GM18505 (cell line): ENCODE measurements around the gene ACYP1.

Source experiments
- ATAC-seq: cut with Tn5 transposase; IDR thresholded peaks from one replicate; pipeline ENCODE4 v1.9.1; 2021; ENCODE audit not compliant: unreplicated experiment
- POLR2A ChIP-seq: IDR thresholded peaks from 4 replicates; pipeline ENCODE4 v1.6.1; 2011; ENCODE audit warnings: borderline replicate concordance; ENCODE audit not compliant: insufficient read depth, insufficient read length; ENCODE audit errors: extremely low read depth

The ACYP1 gene

GRCh38 chr14:75060420-75060819 lies 3.4 kb downstream of the ACYP1 start:
- no peak for ATAC-seq
- TF ChIP-seq POLR2A = no peak

- no peak for TF ChIP-seq POLR2A
- ATAC-seq = no peak
Measured at GRCh38 chr14:75059642-75060041, 4.2 kb downstream of the ACYP1 start.

DNA sequence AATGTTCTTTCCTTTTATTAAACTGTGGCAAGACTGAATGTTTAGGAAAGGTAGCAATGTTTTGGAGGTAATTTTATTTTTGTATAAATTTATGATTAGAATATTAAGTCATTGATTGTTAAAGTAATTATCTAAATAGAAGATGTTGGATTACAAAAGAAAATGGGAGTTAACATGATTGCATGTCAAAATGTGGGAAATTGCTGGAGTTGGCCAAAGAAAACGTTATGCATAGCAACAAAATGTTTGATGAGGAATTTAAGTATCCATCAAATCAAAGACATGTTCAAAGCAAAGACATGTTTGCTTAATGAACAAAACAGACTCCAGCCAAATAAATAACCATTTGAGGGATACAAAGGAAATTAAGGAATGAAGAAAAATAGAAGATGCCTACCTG lies 9.4 kb downstream of the ACYP1 start:
- ATAC-seq = no peak
- no peak for TF ChIP-seq POLR2A

DNA sequence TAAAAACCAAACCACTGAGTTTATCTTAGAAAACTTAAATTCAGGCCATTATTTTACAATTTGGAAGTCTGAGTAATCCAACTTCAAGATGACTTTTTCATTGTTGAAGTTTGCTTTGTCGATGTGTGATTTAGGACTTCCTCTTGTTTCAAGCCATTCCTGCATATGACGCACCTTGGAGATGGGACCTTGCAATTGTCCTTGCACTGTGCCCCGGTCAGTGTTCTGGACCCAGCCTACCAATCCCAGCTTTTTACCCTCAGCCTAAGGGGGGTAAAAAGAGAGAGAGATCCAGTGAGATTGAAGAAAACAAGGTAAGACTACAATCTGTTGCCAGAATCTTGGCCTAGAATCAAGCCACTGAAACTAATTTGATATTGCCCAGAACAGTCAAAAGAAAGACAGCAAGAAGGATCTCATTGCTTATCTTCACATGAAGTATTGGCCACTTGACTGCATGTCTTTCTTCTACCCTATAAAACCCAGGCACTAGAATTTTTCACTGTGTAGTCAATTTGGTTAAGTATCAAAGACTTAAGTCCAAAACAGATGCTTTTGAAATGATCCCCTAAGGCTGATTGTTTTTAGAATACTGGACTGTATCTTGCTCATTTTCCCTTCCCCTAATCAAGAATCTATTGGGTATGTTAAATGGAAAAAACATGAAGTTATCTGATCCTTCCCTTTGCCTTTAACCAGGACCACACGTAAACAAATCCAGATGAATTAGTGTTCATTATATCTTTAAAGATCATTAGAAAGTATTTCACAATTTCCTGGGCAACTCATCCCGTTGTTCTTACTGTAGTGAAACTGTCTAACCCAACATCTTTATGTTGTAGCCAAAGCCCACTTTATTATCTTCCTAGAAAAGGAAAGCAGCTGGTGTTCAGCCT lies 10.2 kb downstream of the ACYP1 start:
- ATAC-seq = no peak

GRCh38 chr14:75051556-75051899 lies 12.3 kb downstream of the ACYP1 start:
- ATAC-seq = peak; percentile 3
- no peak for TF ChIP-seq POLR2A

More for the DNA sequence above, 10.2 kb downstream of the ACYP1 start:
- TF ChIP-seq POLR2A = no peak

DNA sequence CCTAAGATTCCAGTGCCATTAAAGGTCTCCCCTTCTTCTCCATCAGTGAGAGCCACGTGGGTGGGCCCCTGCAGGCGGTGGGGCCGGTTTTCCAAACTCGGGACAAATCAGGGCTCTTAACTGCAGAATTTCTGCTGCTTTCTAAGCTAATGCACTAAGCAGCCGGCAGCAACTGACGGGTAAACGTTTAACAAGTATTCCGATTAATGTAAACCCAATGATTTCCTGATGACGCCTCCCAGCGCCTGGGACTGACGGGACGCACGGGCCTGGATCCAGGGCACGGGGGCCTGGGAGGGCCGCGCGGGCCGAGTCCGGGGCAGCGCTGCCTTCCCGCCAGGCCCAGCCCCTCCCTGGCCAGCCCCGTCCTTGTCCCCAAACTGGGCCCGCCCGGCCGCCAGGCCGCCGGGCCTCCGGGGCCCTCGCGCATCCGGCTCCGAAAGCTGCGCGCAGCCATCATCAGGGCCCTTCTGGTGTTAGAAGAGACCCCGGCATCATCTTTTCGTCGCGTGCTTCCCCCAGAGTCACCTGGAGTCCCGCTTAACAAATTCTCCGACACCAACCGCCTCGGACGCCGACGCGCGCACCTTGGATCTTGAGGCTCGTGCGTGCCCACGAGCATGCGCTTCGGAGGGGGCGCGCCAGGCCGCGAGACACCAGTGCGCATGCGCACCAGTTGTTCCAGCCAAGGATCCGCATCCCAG lies 12.8 kb downstream of the ACYP1 start, which contains the start of gene MLH3:
TSS of gene MLH3 (minus strand) at position 616 of the 704 bp plus-strand sequence. CDS start 1,812 bp downstream, outside the sequence.
- TF ChIP-seq POLR2A = peak; percentile 75
- peak; percentile 68 for ATAC-seq

DNA sequence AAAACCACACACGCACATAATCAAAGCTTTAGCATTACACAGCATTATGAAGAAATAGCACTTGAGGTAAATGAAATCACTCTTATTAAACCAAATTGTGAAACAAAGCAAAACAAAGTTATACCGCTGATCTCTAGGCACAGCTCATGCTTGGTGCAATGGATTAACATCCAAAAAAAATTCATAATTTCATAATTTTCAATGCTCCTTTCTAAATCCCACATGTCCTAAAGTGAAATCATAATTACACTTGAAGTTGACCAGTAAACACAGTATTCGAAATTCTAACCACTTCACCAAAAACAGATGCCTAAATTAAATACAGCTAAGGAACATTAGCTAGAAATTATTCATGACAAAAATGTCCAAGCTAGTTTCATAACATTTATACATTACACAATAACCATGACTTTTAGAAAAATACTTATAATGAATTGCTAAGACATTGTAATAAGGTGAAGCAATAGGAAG lies 14.1 kb downstream of the ACYP1 start:
- ATAC-seq = no peak
- TF ChIP-seq POLR2A = no peak

DNA sequence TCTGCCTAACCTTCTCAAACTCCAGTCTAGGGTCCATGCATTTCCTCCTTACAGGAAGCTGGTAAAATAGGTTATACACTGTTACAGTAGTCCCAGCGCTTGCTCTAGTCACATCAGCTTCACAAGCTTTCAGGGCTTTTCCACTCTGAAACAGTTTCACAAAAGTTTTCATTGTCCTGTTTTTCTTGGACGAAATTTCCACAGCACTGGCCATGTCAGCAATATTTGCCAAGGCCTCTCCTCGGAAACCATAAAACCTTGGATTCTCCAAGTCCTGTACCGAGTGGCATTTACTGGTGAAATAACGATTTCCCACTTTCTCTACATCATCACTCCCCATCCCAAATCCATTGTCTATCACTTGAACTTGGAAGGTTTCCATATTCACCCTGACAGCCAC lies 14.7 kb downstream of the ACYP1 start:
- TF ChIP-seq POLR2A = no peak
- no peak for ATAC-seq

- no peak for ATAC-seq
- TF ChIP-seq POLR2A = no peak
Measured at GRCh38 chr14:75048101-75048500, 15.7 kb downstream of the ACYP1 start.

- no peak for ATAC-seq
- no peak for TF ChIP-seq POLR2A
Measured at GRCh38 chr14:75047506-75047905, 16.3 kb downstream of the ACYP1 start.

DNA sequence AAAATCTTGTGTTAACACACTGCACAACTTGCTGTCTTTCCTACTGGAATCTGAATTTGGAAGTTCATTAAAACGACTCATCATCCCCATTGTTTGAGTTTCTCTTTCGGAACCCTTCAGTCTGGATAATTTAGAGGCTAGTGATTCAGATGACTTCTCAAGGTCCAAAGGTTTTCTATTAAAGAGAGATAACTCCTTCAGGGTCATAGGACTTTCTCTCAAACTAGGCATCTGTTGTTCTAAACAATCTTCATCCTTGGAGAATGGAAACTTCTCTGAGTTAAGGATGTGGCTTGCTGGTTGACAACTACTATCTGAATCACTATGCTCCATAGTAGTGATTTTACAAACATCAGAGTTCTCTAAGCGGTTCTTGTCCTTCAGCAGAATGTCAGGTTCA lies 16.9 kb downstream of the ACYP1 start:
- ATAC-seq = no peak
- TF ChIP-seq POLR2A = no peak

GRCh38 chr14:75046275-75046674 lies 17.5 kb downstream of the ACYP1 start:
- ATAC-seq = no peak
- no peak for TF ChIP-seq POLR2A

- no peak for ATAC-seq
- TF ChIP-seq POLR2A = no peak
Measured at GRCh38 chr14:75044752-75045151, 19.1 kb downstream of the ACYP1 start.

GRCh38 chr14:75044322-75044721 lies 19.5 kb downstream of the ACYP1 start:
- TF ChIP-seq POLR2A = no peak
- no peak for ATAC-seq
